Common myeloid progenitor, CD34-positive (primary cell): ENCODE data around the gene PPP1R37.

Source experiments
- CTCF ChIA-PET: fragments of 350-600 bp; sonication (Branson Sonifier 250); formaldehyde crosslinking; loops from one replicate; lab custom pipeline; 2021; ENCODE audit warnings: antibody characterized with exemption; lab: Charles Lee
- POLR2A ChIA-PET: fragments of 350-600 bp; sonication (Branson Sonifier 250); formaldehyde crosslinking; loops from one replicate; lab custom pipeline; 2021; ENCODE audit warnings: antibody characterized with exemption; lab: Charles Lee
- DNase-seq, 3 donors: peaks; one replicate each; pipeline versions ENCODE4 v3.0.0 to v3.0.0-alpha.2; 2013
- H3K27ac ChIP-seq, 2 experiments: 1 replicate in 1 of 2; 2 replicates in 1 of 2; pipeline ENCODE4 v1.7.0; 2013; ENCODE audit warnings: inconsistent platforms in 2 of 2, low read length in 2 of 2, mild to moderate bottlenecking in 2 of 2, low read depth in 1 of 2, moderate library complexity in 1 of 2; ENCODE audit not compliant: severe bottlenecking in 2 of 2, insufficient read depth in 1 of 2, poor library complexity in 1 of 2
- H3K27me3 ChIP-seq, 5 experiments: replicated peaks in 2 of 5; 1 replicate in 3 of 5; 2 replicates in 2 of 5; pipeline versions ENCODE4 v1.6.1 to v1.7.0; 2013; ENCODE audit warnings: low read length in 4 of 5, mild to moderate bottlenecking in 2 of 5, moderate library complexity in 2 of 5, inconsistent platforms in 1 of 5; ENCODE audit not compliant: insufficient read depth in 5 of 5, control insufficient read depth in 4 of 5
- H3K36me3 ChIP-seq, 4 experiments: 1 replicate in 2 of 4; 2 replicates in 2 of 4; pipeline versions ENCODE4 v1.6.1 to v1.7.0; 2013; ENCODE audit warnings: low read length in 3 of 4, control low read depth in 1 of 4, mild to moderate bottlenecking in 1 of 4; ENCODE audit not compliant: control insufficient read depth in 4 of 4, insufficient read depth in 4 of 4
- H3K4me1 ChIP-seq, 4 experiments: 1 replicate in 3 of 4; 2 replicates in 1 of 4; pipeline versions ENCODE4 v1.6.1 to v1.7.1; 2013; ENCODE audit warnings: low read length in 3 of 4, mild to moderate bottlenecking in 3 of 4, control low read depth in 1 of 4, inconsistent platforms in 1 of 4, moderate library complexity in 1 of 4; ENCODE audit not compliant: control insufficient read depth in 4 of 4, insufficient read depth in 4 of 4; ENCODE audit errors: control extremely low read depth in 1 of 4
- H3K4me3 ChIP-seq, 7 experiments: 1 replicate in 4 of 7; 2 replicates in 3 of 7; pipeline versions ENCODE4 v1.5.1 to v1.7.0; 2013; ENCODE audit warnings: mild to moderate bottlenecking in 7 of 7, low read length in 6 of 7, moderate library complexity in 6 of 7, inconsistent platforms in 2 of 7, low read depth in 2 of 7, control low read depth in 1 of 7; ENCODE audit not compliant: insufficient read depth in 4 of 7, control insufficient read depth in 1 of 7; ENCODE audit errors: extremely low read depth in 1 of 7
- H3K9me3 ChIP-seq, 5 experiments: 1 replicate in 4 of 5; 2 replicates in 1 of 5; pipeline versions ENCODE4 v1.6.1 to v1.7.1; 2013; ENCODE audit warnings: low read length in 4 of 5, mild to moderate bottlenecking in 2 of 5, inconsistent platforms in 1 of 5, low read depth in 1 of 5, moderate library complexity in 1 of 5; ENCODE audit not compliant: control insufficient read depth in 4 of 5, insufficient read depth in 2 of 5; ENCODE audit errors: control extremely low read depth in 1 of 5
- WGBS: methylation state at CpG from one replicate; pipeline ENCODE4 v1.1.5; 2013; ENCODE audit not compliant: insufficient coverage; 5-methylcytosine and 5-hydroxymethylcytosine counted together

Gene PPP1R37

GRCh38 chr19:45160870-45161737 is 68.1 kb downstream of the PPP1R37 start, which contains the start of gene NKPD1:
NKPD1 (minus strand) TSS chr19:45160982; CDS start chr19:45160150, 832 bp downstream.
- no peaks in the 10 kb centered on the region for H3K9me3 ChIP-seq
- no peak within 1 kb of the TSS for H3K4me3 ChIP-seq
- no peaks in the 10 kb centered on the region for H3K36me3 ChIP-seq
- WGBS = 79% methylated on average over 21 of the region's 29 CpGs
- H3K27me3 ChIP-seq = peaks cover 0 to 17% (median 0%) of the 10 kb centered on the region in 5 experiments
- ChIA-PET CTCF (interaction anchor here (1.4 kb wide), 1 partner anchor 17 kb away, joined by 3 read pairs; the partner anchor contains the start of genes BLOC1S3 and TRAPPC6A), POLR2A (no interaction called here)
- no peak for DNase-seq
- peaks cover 0 to 28% (median 25%) of the 10 kb centered on the region in 4 experiments for H3K4me1 ChIP-seq
- no peak within 1 kb of the TSS for H3K27ac ChIP-seq

GRCh38 chr19:45161738-45162607 is 69.0 kb downstream of the PPP1R37 start:
- H3K36me3 ChIP-seq = no peaks in the 10 kb centered on the region
- H3K9me3 ChIP-seq = no peaks in the 10 kb centered on the region
- no peak for DNase-seq
- H3K27ac ChIP-seq = no peak overlapping the region
- H3K4me3 ChIP-seq = no peak overlapping the region
- ChIA-PET POLR2A (interaction anchor here (1.0 kb wide), 1 partner anchor 15 kb away, joined by 3 read pairs; no protein-coding TSS in a partner anchor), CTCF (interaction anchor here (1.1 to 1.4 kb wide), 2 partner anchors 15 to 16 kb away, joined by 3 read pairs; partner anchors contain the start of genes BLOC1S3 and TRAPPC6A)
- H3K27me3 ChIP-seq = peaks cover 0 to 17% (median 0%) of the 10 kb centered on the region in 5 experiments
- H3K4me1 ChIP-seq = peaks cover 0 to 34% (median 31%) of the 10 kb centered on the region in 4 experiments
- WGBS = 84% methylated on average over 20 of the region's 32 CpGs

GRCh38 chr19:45162608-45163143 is 69.7 kb downstream of the PPP1R37 start:
- no peak for DNase-seq
- WGBS = over 99% methylated on average over 15 of the region's 18 CpGs
- Histone ChIP-seq H3K36me3 (no peaks in the 10 kb centered on the region), H3K27ac (no peak overlapping the region), H3K9me3 (no peaks in the 10 kb centered on the region), H3K4me3 (no peak overlapping the region), H3K27me3 (peaks cover 0 to 17% (median 0%) of the 10 kb centered on the region in 5 experiments), H3K4me1 (peaks cover 0 to 35% (median 32%) of the 10 kb centered on the region in 4 experiments)
- ChIA-PET POLR2A (interaction anchor here (1.0 kb wide), 1 partner anchor 14 kb away, joined by 3 read pairs; no protein-coding TSS in a partner anchor), CTCF (interaction anchor here (1.1 to 5.4 kb wide), 2 partner anchors 16 to 24 kb away, joined by 3 to 15 read pairs; no protein-coding TSS in a partner anchor)

- H3K27ac ChIP-seq = no peak overlapping the region
- POLR2A ChIA-PET = interaction anchor here (0.8 kb wide), 1 partner anchor 15 kb away, joined by 4 read pairs; the partner anchor contains the start of gene TRAPPC6A
- no peaks in the 10 kb centered on the region for H3K36me3 ChIP-seq
- WGBS = 95% methylated on average over 11 of the region's 17 CpGs
- no peak for DNase-seq
- H3K4me1 ChIP-seq = peaks cover 0 to 35% (median 32%) of the 10 kb centered on the region in 4 experiments
- CTCF ChIA-PET = interaction anchor here (1.1 to 5.4 kb wide), 3 partner anchors 17 to 24 kb away, joined by 3 to 15 read pairs (median 4); no protein-coding TSS in a partner anchor
- H3K4me3 ChIP-seq = no peak overlapping the region
- peaks cover 0 to 13% (median 0%) of the 10 kb centered on the region in 5 experiments for H3K27me3 ChIP-seq
- no peaks in the 10 kb centered on the region for H3K9me3 ChIP-seq
Measured at GRCh38 chr19:45163156-45163555, 70.2 kb downstream of the PPP1R37 start.

- peaks cover 0 to 39% (median 27%) of the 10 kb centered on the region in 4 experiments for H3K4me1 ChIP-seq
- no peak for DNase-seq
- ChIA-PET CTCF (interaction anchor here (1.2 to 5.4 kb wide), 5 partner anchors 11 to 46 kb away, joined by 3 to 15 read pairs (median 5); partner anchors contain the start of genes BLOC1S3 and TRAPPC6A), POLR2A (interaction anchor here (0.8 kb wide), 3 partner anchors 14 to 89 kb away, joined by 3 to 7 read pairs (median 4); partner anchors contain the start of genes BLOC1S3 and TRAPPC6A)
- H3K27me3 ChIP-seq = peaks cover 0 to 6% (median 0%) of the 10 kb centered on the region in 5 experiments
- H3K4me3 ChIP-seq = peak overlapping the region in 2 of 7 experiments; percentile 1 to 4
- H3K9me3 ChIP-seq = no peaks in the 10 kb centered on the region
- H3K36me3 ChIP-seq = peaks cover 0 to 5% (median 1%) of the 10 kb centered on the region in 4 experiments
- no peak overlapping the region for H3K27ac ChIP-seq
- 81% methylated on average over 8 of the region's 15 CpGs for WGBS
Measured at GRCh38 chr19:45163751-45164460, 70.9 kb downstream of the PPP1R37 start.
